ENCODE measurements around the gene RERE. TPM values are rescaled to one million over a fixed set of nuclear protein-coding genes. Genes with fewer than 3 reads are reported as not detected.

Gene RERE
- polyA plus RNA-seq, 1 experiment = 14.3 TPM

DNA sequence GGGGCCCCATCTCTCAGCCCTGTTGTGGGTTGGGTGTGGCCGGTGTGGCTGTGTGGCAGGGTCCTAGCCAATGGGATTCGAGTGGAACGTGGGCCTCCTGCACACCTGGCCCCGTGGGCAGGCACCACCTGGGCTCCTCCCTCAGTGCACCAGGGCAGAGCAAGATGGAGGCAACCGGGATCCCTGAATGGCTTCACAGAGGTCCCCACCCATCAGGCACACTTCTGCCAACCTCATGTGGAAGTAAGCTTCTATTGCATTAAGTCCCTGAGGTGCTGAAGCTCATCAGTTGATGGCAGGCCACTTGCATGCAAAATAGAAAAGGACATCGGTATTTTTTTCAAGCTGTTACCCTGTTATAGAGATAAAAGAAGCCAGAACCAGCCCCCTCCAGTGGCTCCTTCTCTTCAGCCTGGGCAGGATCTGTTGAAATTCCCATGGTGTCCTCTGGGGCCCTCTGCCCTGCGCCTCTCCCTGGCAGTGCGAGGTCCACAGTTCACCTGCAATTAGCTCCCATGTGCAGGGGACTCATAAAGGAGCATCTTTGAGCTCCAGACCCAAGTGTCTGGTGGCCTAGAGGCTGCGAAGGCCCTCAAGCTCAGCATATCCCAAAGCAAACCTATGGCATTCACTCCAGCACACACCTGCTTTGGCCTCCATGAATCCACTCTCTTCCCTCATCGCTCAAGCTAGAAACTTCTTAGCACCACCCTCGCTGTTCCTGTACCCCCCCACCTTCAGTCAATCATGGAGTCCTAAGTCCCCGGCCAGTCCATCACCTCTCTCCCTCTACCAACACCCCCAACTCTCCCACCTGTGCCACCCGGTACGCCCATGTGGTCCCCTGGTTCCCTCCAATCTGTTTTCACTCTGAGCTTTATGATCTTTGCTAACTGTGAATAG, 501.6 kb downstream of the RERE start:
- POLR2A ChIA-PET = interaction anchor here (0.8 kb wide), 1 partner anchor 300 kb away, joined by 3 read pairs; no protein-coding TSS in a partner anchor
- TF ChIP-seq, protein P1, sequence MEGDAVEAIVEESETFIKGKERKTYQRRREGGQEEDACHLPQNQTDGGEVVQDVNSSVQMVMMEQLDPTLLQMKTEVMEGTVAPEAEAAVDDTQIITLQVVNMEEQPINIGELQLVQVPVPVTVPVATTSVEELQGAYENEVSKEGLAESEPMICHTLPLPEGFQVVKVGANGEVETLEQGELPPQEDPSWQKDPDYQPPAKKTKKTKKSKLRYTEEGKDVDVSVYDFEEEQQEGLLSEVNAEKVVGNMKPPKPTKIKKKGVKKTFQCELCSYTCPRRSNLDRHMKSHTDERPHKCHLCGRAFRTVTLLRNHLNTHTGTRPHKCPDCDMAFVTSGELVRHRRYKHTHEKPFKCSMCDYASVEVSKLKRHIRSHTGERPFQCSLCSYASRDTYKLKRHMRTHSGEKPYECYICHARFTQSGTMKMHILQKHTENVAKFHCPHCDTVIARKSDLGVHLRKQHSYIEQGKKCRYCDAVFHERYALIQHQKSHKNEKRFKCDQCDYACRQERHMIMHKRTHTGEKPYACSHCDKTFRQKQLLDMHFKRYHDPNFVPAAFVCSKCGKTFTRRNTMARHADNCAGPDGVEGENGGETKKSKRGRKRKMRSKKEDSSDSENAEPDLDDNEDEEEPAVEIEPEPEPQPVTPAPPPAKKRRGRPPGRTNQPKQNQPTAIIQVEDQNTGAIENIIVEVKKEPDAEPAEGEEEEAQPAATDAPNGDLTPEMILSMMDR (IDR thresholded peaks at IDR 0.05; ENCODE audit: low read depth, low read length) = peak; percentile 39
- H3K4me3 ChIP-seq (ENCODE audit: low read depth, low read length) = no peak overlapping the region
- CTCF ChIA-PET = interaction anchor here (0.5 to 4.5 kb wide), 15 partner anchors 13 to 426 kb away, joined by 3 to 83 read pairs (median 9); no protein-coding TSS in a partner anchor
- H3K27ac ChIP-seq (ENCODE audit: low read depth, low read length) = no peak overlapping the region
- no peak for DNase-seq (ENCODE audit: low read depth, low spot score)
- H3K27me3 ChIP-seq (ENCODE audit: control insufficient read depth, insufficient read depth, low read length) = no peaks in the 10 kb centered on the region
- no peaks in the 10 kb centered on the region for H3K9me3 ChIP-seq (ENCODE audit: control insufficient read depth, insufficient read depth, low read length)

DNA sequence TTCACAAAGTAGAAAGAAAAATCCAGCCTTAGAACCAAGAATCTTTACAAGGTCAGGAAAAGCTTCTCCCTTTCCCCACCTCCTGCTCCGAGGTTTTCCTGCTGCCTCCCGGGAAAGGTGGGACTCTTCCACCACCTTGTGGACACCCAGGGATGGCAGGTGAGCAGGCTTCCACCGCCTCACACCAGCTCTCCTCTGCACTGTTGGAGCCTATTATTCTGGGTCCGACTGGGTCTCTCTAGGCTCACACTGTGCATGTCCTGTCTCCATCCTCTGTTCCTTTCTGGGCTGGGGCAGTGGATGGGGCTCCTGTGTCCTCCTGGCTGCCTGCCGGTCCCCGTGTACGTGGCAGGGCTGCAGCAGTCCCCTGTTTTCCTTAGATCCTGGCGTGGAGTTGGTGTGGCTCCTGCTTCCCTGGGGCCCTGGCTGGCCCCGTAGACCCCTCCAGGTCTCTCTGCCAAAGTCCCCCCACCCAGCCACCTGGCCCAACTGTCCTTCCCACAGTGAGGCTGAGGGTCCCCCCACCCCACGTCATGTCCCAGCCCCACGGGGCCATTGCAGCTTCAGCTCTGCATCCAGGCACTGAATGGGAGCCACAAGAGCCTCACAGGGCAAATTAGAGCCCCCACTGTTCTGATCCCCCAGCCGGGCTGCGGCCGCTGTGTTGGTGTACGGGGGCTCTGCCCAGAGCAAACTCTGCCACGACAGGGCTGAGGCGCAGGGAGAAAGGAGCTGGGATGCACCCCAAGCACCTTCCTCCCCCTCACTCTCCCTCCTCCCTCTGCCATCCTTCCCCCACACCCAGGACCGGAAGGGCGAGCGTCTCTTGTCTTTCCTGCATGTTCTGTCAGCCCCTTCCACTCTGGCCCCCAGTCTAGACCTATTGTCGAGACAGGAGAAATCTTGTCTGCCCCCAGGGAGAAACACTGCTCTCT, 502.8 kb downstream of the RERE start:
- Histone ChIP-seq H3K27ac (ENCODE audit: low read depth, low read length) (no peak overlapping the region), H3K4me3 (ENCODE audit: low read depth, low read length) (no peak overlapping the region), H3K9me3 (ENCODE audit: control insufficient read depth, insufficient read depth, low read length) (no peaks in the 10 kb centered on the region), H3K27me3 (ENCODE audit: control insufficient read depth, insufficient read depth, low read length) (no peaks in the 10 kb centered on the region)
- ChIA-PET CTCF (interaction anchor here (0.6 to 4.5 kb wide), 25 partner anchors 9 to 425 kb away, joined by 3 to 83 read pairs (median 4); no protein-coding TSS in a partner anchor), POLR2A (interaction anchor here (0.6 to 1.5 kb wide), 3 partner anchors 167 to 299 kb away, joined by 6 to 7 read pairs (median 6); partner anchors contain the start of gene ERRFI1)
- DNase-seq (ENCODE audit: low read depth, low spot score) = peak; percentile 52
- TF ChIP-seq, protein P1 (IDR thresholded peaks at IDR 0.05; ENCODE audit: low read depth, low read length) = peak; percentile 96

DNA sequence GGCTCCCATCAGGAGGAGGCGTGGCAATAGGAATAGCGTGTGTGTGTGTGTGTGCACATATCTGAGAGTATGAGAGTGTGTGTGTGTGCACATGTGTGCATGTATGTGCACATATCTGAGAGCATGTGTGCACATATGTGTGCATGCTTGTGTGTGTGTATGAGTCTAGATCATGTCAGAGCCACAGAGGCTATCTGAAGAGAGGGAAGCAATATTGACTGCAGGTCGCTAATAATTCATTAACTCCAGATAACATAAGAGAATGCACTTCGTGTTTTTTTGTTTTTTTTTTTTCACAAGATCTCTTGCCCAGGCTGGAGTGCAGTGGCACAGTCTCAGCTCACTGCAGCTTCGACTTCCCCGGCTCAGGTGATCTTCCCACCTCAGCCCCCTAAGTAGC, 504.2 kb downstream of the RERE start:
- TF ChIP-seq, protein P1 (IDR thresholded peaks at IDR 0.05; ENCODE audit: low read depth, low read length) = no peak
- POLR2A ChIA-PET = no interaction called here
- Histone ChIP-seq H3K9me3 (ENCODE audit: control insufficient read depth, insufficient read depth, low read length) (no peaks in the 10 kb centered on the region), H3K27me3 (ENCODE audit: control insufficient read depth, insufficient read depth, low read length) (no peaks in the 10 kb centered on the region), H3K4me3 (ENCODE audit: low read depth, low read length) (no peak overlapping the region), H3K27ac (ENCODE audit: low read depth, low read length) (no peak overlapping the region)
- CTCF ChIA-PET = interaction anchor here (1.0 to 4.5 kb wide), 6 partner anchors 11 to 337 kb away, joined by 3 to 83 read pairs (median 50); no protein-coding TSS in a partner anchor
- DNase-seq (ENCODE audit: low read depth, low spot score) = no peak

DNA sequence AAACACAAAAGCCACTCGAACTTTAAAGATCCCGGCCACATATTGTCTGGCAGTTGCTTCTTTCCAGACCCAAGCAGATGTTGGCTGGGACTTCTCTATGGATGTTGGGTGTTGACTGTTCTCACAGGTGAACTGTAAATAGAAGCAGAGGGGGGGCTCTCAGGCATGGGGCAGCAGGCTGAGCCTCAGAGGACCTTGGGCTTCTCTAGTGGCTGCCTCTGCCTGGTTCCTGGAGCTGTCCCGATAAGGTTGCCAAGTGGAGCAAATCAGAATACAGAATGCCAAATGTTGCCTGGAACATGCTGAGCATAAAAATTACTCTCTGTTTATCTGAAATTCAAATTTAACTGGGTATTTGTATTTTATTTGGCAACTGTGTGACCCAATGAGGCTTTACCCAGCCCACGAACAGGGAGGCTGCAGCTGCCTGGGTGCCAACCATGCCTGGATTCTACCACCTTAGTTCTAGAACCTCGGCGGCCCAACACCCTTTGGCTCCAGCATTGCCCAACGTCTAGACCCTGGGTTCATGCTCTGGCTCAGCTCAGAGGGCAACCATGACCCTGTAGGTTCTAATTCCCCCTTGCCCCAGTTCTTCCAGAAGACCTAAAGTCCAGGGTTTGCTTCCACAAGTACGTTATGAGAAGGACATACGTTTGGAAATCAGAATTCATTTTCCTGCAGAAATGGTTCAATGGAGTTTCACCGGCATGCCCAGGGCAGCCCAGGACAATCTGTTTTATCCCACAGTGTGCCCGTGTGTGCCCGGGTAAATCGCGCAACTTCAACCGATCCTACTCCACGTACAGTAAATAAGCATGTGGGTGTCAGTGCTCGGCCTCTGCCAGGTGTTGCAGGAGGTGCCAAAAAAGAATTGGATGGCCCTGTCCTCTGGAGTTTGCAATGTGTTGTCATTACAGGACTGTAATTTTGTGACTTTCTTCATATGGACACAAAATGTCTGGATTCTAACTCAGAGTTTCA, 504.9 kb downstream of the RERE start:
- POLR2A ChIA-PET = no interaction called here
- no peaks in the 10 kb centered on the region for H3K27me3 ChIP-seq (ENCODE audit: control insufficient read depth, insufficient read depth, low read length)
- DNase-seq (ENCODE audit: low read depth, low spot score) = no peak
- no peak overlapping the region for H3K4me3 ChIP-seq (ENCODE audit: low read depth, low read length)
- CTCF ChIA-PET = interaction anchor here (1.1 to 4.5 kb wide), 3 partner anchors 10 to 337 kb away, joined by 4 to 58 read pairs (median 13); no protein-coding TSS in a partner anchor
- H3K27ac ChIP-seq (ENCODE audit: low read depth, low read length) = no peak overlapping the region
- no peaks in the 10 kb centered on the region for H3K9me3 ChIP-seq (ENCODE audit: control insufficient read depth, insufficient read depth, low read length)
- TF ChIP-seq, protein P1 (IDR thresholded peaks at IDR 0.05; ENCODE audit: low read depth, low read length) = no peak

All from AG04450 (cell line).